ENCODE measurements around the gene CISD2. TPM values are rescaled to one million over a fixed set of nuclear protein-coding genes. Genes with fewer than 3 reads are reported as not detected.

CISD2 gene
- polyA plus RNA-seq, 4 donors: 25.7 to 48.2 (median 33.0) TPM

DNA sequence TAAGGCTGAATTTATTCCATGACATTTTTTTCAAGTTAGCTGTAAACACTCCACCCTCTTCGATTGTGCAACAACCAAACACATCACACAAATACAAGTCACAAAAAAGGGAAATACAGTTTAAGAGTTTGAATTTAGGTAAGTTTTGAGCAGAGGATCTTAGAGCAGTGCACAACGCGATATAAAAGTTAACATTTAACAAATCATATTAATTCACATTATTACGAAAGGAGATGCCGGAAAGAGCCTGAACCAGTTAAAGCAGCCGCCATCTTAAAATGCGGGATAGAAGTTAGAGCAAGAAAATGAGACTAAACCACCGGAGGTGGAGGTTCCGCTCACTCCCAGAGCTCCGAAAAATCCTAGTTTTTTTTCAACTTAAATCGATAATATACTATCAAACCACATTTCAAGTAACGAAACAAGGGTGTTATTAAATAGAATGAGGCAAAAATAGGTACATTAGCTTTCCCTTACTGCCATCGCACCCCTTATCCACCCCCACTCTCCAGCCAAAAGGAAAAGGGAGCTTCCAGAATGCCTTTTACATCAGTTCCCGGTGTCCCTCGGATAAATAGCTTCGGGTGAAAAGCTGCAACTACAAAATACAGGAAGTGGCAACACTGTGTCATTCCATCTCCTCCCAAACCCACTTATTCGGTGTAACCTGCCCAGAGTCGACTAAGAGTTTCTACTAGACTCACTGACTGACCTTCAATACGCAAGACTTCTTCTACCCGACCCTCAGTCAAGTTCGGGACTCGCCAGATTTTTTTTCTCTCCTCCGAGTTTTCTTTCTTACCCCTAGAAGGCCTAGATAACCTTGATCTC, 43.3 kb upstream of the CISD2 start:
- Histone ChIP-seq H3K4me1 (ENCODE audit: control insufficient read depth in 3 of 3, insufficient read depth in 2 of 3, low read depth in 1 of 3, low read length in 2 of 3) (peaks cover 2 to 20% (median 2%) of the 10 kb centered on the region in 3 donors), H3K27me3 (ENCODE audit: control insufficient read depth in 3 of 3, insufficient read depth in 3 of 3, low read length in 3 of 3) (no peaks in the 10 kb centered on the region), H3K36me3 (ENCODE audit: control insufficient read depth in 3 of 3, insufficient read depth in 2 of 3, low read depth in 1 of 3, low read length in 3 of 3) (peaks cover 0 to 5% (median 0%) of the 10 kb centered on the region in 3 donors), H3K27ac (ENCODE audit: low read depth in 1 of 3, low read length in 2 of 3) (peak overlapping the region; percentile 98 to 100 (median 99)), H3K4me3 (ENCODE audit: low read depth in 1 of 3, low read length in 3 of 3) (peak overlapping the region; percentile 77 to 98 (median 96)), H3K9me3 (ENCODE audit: control insufficient read depth in 2 of 2, insufficient read depth in 1 of 2, low read depth in 1 of 2, low read length in 1 of 2) (no peaks in the 10 kb centered on the region)
- 0% methylated on average over 23 of the region's 23 CpGs for WGBS, 3 donors
- DNase-seq: peak; percentile 52 to 80
- no peak for FAIRE-seq

DNA sequence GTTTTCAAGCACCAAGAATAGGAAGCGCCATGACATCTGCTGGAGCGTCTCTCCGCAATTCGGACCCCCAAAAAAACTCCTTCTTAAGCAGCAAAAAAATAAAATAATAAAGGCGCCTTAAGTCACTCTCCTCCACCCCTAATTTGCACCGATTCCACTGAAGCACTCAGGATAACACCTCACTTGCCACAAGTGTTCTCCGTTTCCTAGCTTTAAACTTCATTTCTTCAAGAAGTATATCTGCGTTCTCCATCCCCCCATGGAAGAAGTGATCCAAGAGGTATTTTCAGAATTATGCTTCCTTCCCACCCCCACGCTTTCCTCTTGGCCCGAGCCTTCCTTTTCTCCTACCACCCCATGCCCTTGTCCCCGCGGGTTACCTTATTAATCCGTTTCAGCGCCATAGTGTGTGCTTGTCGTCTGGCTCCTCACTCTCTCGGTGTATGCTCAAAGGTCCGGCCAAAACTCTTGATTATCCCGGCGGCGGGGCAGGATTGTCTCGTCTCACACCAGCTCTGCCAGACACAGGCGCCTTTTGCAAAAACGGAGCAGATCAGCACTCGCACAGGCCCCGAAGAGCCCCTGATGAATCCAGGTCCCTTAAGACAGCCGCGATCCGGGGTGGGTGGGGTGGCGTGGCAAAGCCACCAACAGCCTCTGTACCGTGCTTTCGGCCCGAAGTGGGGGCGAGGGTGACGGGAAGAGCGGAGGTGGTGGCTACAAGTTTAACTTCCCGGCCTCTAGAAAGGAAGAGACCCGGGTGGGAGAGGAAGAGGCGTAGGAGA, 42.5 kb upstream of the CISD2 start:
- peak overlapping the region; percentile 77 to 98 (median 96) for H3K4me3 ChIP-seq (ENCODE audit: low read depth in 1 of 3, low read length in 3 of 3)
- H3K27me3 ChIP-seq (ENCODE audit: control insufficient read depth in 3 of 3, insufficient read depth in 3 of 3, low read length in 3 of 3): no peaks in the 10 kb centered on the region
- 0 to 1% (median 0%) methylated on average over 38 of the region's 38 CpGs for WGBS, 3 donors
- DNase-seq (no peak), FAIRE-seq (no peak)
- peak overlapping the region; percentile 98 to 100 (median 99) for H3K27ac ChIP-seq (ENCODE audit: low read depth in 1 of 3, low read length in 2 of 3)
- H3K9me3 ChIP-seq (ENCODE audit: control insufficient read depth in 2 of 2, insufficient read depth in 1 of 2, low read depth in 1 of 2, low read length in 1 of 2): no peaks in the 10 kb centered on the region
- H3K4me1 ChIP-seq (ENCODE audit: control insufficient read depth in 3 of 3, insufficient read depth in 2 of 3, low read depth in 1 of 3, low read length in 2 of 3): peaks cover 2 to 18% (median 2%) of the 10 kb centered on the region in 3 donors
- peaks cover 0 to 5% (median 0%) of the 10 kb centered on the region in 3 donors for H3K36me3 ChIP-seq (ENCODE audit: control insufficient read depth in 3 of 3, insufficient read depth in 2 of 3, low read depth in 1 of 3, low read length in 3 of 3)

DNA sequence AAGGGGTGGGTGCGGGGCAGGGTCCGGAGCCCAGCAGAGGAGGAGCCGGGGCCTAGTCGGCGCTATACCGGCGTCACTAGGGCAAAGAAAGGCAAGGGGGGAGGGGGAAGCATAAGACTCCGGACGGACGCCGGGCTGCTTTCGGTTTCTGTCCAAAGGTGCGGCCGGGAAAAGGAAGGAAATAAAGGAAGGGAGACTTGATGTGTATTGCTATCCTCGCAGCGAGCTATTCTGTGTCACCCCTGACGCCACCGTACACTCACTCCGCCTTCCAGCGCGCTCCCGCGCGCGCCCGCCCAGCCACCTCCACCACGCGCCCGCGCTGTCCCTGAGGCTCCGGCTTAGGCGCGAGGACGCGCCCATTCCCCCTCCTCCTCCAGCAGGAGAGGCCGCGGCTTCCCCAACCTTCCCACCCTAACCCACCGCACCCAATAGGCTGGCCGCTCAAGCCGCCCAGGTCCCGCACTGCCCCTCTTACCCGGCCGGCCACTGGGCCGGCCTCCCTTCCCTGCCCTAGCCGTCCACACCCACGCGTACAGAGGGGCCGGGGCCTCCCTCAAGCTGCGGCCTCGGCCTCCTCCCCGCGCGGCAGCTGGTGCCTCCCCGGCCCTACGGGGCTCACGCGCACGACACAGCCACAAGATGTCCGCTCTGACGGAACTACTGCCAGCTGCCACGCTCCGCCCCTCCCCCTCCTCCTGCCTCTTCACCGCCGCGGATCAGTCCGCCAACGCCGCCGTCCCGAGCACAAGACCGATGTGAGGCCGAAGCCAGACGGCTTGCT, 41.7 kb upstream of the CISD2 start, which contains the start of gene UBE2D3:
Gene UBE2D3, minus strand, starts transcription at position 662 of the 784 bp plus-strand sequence. CDS start 1,043 bp downstream, outside the sequence.
- 0% methylated on average over 57 to 73 of the region's 73 CpGs for WGBS, 3 donors
- H3K4me3 ChIP-seq (ENCODE audit: low read depth in 1 of 3, low read length in 3 of 3): peak within 1 kb of the TSS; percentile 77 to 98 (median 96)
- H3K9me3 ChIP-seq (ENCODE audit: control insufficient read depth in 2 of 2, insufficient read depth in 1 of 2, low read depth in 1 of 2, low read length in 1 of 2): no peaks in the 10 kb centered on the region
- peaks cover 0 to 5% (median 0%) of the 10 kb centered on the region in 3 donors for H3K36me3 ChIP-seq (ENCODE audit: control insufficient read depth in 3 of 3, insufficient read depth in 2 of 3, low read depth in 1 of 3, low read length in 3 of 3)
- no peaks in the 10 kb centered on the region for H3K27me3 ChIP-seq (ENCODE audit: control insufficient read depth in 3 of 3, insufficient read depth in 3 of 3, low read length in 3 of 3)
- peaks cover 2 to 17% (median 2%) of the 10 kb centered on the region in 3 donors for H3K4me1 ChIP-seq (ENCODE audit: control insufficient read depth in 3 of 3, insufficient read depth in 2 of 3, low read depth in 1 of 3, low read length in 2 of 3)
- H3K27ac ChIP-seq (ENCODE audit: low read depth in 1 of 3, low read length in 2 of 3): peak within 1 kb of the TSS; percentile 98 to 100 (median 99)
- peak; percentile 93 to 98 for DNase-seq
- no peak for FAIRE-seq

DNA sequence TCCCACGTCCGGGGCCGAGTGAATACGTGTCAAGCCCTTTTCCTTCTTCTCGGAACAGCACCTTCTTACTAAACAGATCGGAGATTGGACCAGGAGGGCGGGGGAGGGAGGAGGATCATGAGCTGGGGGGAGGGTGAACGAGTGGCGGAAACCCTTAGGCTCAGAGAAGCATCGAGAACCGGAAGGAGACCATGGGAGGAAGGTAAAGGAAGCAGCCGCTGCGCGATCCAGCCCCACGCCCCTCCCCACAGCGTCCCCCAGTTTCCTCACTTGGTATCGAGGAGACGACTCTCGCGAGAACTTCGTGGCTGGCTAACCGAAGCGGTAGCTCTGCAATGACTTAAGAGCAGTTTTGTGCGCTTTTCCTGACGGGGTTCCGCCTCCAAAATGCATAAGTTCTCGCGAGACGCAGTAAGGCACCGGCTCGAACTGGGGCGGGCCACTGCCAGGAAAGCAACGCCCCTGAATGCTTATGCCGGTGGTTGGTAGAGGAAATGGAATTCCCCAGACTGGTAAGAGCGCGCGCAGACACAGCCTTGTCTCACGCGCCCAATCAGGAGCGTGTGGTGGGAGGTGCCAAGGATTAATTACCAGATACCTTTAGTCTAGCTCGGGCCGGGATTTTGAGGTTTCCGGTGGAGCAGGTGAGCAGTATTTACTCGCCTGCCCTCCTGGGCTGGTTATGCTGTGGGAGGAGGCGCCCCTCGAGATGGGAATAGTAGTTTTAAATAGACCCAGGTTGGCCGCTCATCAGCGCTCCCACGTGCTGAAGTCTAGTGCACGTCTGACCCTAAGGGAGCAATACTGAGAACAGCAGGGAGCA, 40.9 kb upstream of the CISD2 start:
- DNase-seq (peak; percentile 100), FAIRE-seq (peak; percentile 75)
- H3K9me3 ChIP-seq (ENCODE audit: control insufficient read depth in 2 of 2, insufficient read depth in 1 of 2, low read depth in 1 of 2, low read length in 1 of 2): no peaks in the 10 kb centered on the region
- H3K27me3 ChIP-seq (ENCODE audit: control insufficient read depth in 3 of 3, insufficient read depth in 3 of 3, low read length in 3 of 3): no peaks in the 10 kb centered on the region
- H3K27ac ChIP-seq (ENCODE audit: low read depth in 1 of 3, low read length in 2 of 3): peak overlapping the region; percentile 98 to 100 (median 99)
- H3K4me3 ChIP-seq (ENCODE audit: low read depth in 1 of 3, low read length in 3 of 3): peak overlapping the region; percentile 77 to 98 (median 96)
- 0% methylated on average over 47 to 50 of the region's 50 CpGs for WGBS, 3 donors
- peaks cover 0 to 5% (median 0%) of the 10 kb centered on the region in 3 donors for H3K36me3 ChIP-seq (ENCODE audit: control insufficient read depth in 3 of 3, insufficient read depth in 2 of 3, low read depth in 1 of 3, low read length in 3 of 3)
- H3K4me1 ChIP-seq (ENCODE audit: control insufficient read depth in 3 of 3, insufficient read depth in 2 of 3, low read depth in 1 of 3, low read length in 2 of 3): peaks cover 2 to 17% (median 2%) of the 10 kb centered on the region in 3 donors

DNA sequence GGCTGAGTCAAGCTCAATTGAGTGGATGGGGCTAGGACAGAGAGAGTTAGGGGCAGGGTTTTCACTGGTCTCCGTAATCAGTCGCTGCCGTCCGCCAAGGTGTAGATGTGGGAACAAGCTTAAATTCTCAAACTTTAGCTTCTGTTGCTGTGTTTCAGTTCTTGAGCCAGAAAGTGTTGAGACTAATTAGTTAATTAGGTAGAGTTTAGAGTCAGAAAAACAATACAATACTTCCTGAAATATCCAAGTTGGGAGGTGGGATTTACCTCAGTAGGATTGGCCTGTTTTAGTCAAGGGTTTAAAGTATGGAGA, 40.3 kb upstream of the CISD2 start:
- Histone ChIP-seq H3K27me3 (ENCODE audit: control insufficient read depth in 3 of 3, insufficient read depth in 3 of 3, low read length in 3 of 3) (no peaks in the 10 kb centered on the region), H3K9me3 (ENCODE audit: control insufficient read depth in 2 of 2, insufficient read depth in 1 of 2, low read depth in 1 of 2, low read length in 1 of 2) (no peaks in the 10 kb centered on the region), H3K27ac (ENCODE audit: low read depth in 1 of 3, low read length in 2 of 3) (peak overlapping the region; percentile 74 to 100 (median 98)), H3K36me3 (ENCODE audit: control insufficient read depth in 3 of 3, insufficient read depth in 2 of 3, low read depth in 1 of 3, low read length in 3 of 3) (peaks cover 0 to 5% (median 0%) of the 10 kb centered on the region in 3 donors), H3K4me1 (ENCODE audit: control insufficient read depth in 3 of 3, insufficient read depth in 2 of 3, low read depth in 1 of 3, low read length in 2 of 3) (peaks cover 2 to 15% (median 2%) of the 10 kb centered on the region in 3 donors), H3K4me3 (ENCODE audit: low read depth in 1 of 3, low read length in 3 of 3) (peak overlapping the region; percentile 41 to 96 (median 43))
- FAIRE-seq: no peak
- no peak for DNase-seq
- 0% methylated on average over 4 of the region's 4 CpGs for WGBS, 3 donors

DNA sequence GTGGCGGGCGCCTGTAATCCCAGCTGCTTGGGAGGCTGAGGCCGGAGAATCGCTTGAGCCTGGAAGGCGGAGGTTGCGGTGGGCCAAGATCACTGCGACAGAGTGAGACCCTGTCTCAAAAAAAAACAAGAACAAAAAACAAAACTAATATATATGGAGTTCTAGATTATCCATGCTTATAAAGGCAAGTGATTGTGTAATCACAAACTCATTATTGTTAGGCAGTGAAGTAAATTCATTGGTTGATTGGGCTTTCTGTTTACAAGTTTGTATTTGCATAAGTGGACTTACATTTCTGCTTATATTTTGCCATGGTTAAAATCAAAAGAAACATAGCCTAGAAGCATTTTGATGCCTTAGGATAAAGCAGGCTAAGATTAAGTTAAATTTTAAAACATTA, 39.0 kb upstream of the CISD2 start:
- Histone ChIP-seq H3K9me3 (ENCODE audit: control insufficient read depth in 2 of 2, insufficient read depth in 1 of 2, low read depth in 1 of 2, low read length in 1 of 2) (no peaks in the 10 kb centered on the region), H3K4me1 (ENCODE audit: control insufficient read depth in 3 of 3, insufficient read depth in 2 of 3, low read depth in 1 of 3, low read length in 2 of 3) (peaks cover 0 to 11% (median 2%) of the 10 kb centered on the region in 3 donors), H3K4me3 (ENCODE audit: low read depth in 1 of 3, low read length in 3 of 3) (no peak overlapping the region), H3K27me3 (ENCODE audit: control insufficient read depth in 3 of 3, insufficient read depth in 3 of 3, low read length in 3 of 3) (no peaks in the 10 kb centered on the region), H3K27ac (ENCODE audit: low read depth in 1 of 3, low read length in 2 of 3) (peak overlapping the region in 1 of 3 donors; percentile 100), H3K36me3 (ENCODE audit: control insufficient read depth in 3 of 3, insufficient read depth in 2 of 3, low read depth in 1 of 3, low read length in 3 of 3) (peaks cover 0 to 5% (median 0%) of the 10 kb centered on the region in 3 donors)
- no peak for FAIRE-seq
- DNase-seq: no peak
- WGBS, 3 donors: 91 to 97% (median 96%) methylated on average over 7 of the region's 7 CpGs

- H3K27ac ChIP-seq (ENCODE audit: low read depth in 1 of 3, low read length in 2 of 3): no peak overlapping the region
- 91 to 98% (median 98%) methylated on average over 4 of the region's 4 CpGs for WGBS, 3 donors
- DNase-seq: no peak
- H3K4me1 ChIP-seq (ENCODE audit: control insufficient read depth in 3 of 3, insufficient read depth in 2 of 3, low read depth in 1 of 3, low read length in 2 of 3): peaks cover 0 to 11% (median 2%) of the 10 kb centered on the region in 3 donors
- no peaks in the 10 kb centered on the region for H3K9me3 ChIP-seq (ENCODE audit: control insufficient read depth in 2 of 2, insufficient read depth in 1 of 2, low read depth in 1 of 2, low read length in 1 of 2)
- H3K27me3 ChIP-seq (ENCODE audit: control insufficient read depth in 3 of 3, insufficient read depth in 3 of 3, low read length in 3 of 3): no peaks in the 10 kb centered on the region
- no peak for FAIRE-seq
- no peaks in the 10 kb centered on the region for H3K36me3 ChIP-seq (ENCODE audit: control insufficient read depth in 3 of 3, insufficient read depth in 2 of 3, low read depth in 1 of 3, low read length in 3 of 3)
- H3K4me3 ChIP-seq (ENCODE audit: low read depth in 1 of 3, low read length in 3 of 3): no peak overlapping the region
Measured at GRCh38 chr4:102832105-102832504, 36.7 kb upstream of the CISD2 start.
